Panc1 (cell line): ENCODE data around the gene ADARB1.

Experiments used
- POLR2AphosphoS5 ChIP-seq: IDR thresholded peaks from 2 replicates; pipeline ENCODE4 v1.6.1; 2012; ENCODE audit warnings: mild to moderate bottlenecking, low read depth, low read length, moderate library complexity
- SIN3A ChIP-seq: IDR thresholded peaks from 2 replicates; pipeline ENCODE4 v1.6.1; 2012; ENCODE audit warnings: low read depth, mild to moderate bottlenecking, low read length, moderate library complexity, borderline replicate concordance; ENCODE audit not compliant: insufficient read depth
- TCF7L2 ChIP-seq: IDR thresholded peaks from 2 replicates; pipeline ENCODE4 v1.6.1; 2011; ENCODE audit warnings: mild to moderate bottlenecking, low read depth, low read length, inconsistent platforms
- TF ChIP-seq, protein P1 (sequence below): fragments of 450-650 bp; IDR thresholded peaks from 2 replicates; pipeline ENCODE4 v1.5.1; 2017; ENCODE audit warnings: mild to moderate bottlenecking
- TF ChIP-seq, protein P2 (sequence below), 2 experiments: IDR thresholded peaks; 2 replicates each; pipeline ENCODE4 v1.6.1; 2011 to 2012; ENCODE audit warnings: low read depth in 2 of 2, control low read depth in 1 of 2, low read length in 1 of 2, mild to moderate bottlenecking in 1 of 2, moderate library complexity in 1 of 2; ENCODE audit not compliant: insufficient read depth in 1 of 2

DNA sequence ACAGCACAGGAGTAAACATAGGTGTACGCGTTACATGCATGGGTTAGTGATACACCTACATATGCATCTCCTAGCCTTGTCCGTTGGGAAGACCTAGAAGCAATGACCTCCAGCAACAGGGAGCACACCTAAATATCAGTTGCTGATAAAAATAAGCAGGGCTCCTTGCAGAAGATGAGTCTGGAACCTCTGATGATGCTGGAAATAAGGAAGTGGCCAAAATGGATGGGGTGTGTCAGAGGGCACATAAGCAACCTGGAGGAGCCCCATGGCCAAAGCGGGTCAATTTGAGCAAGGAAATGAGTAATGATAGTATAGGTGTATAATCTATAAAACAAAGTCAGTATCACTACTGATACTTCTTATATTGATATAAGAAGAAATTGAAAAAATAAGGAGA lies 13.7 kb downstream of the ADARB1 start:
- TF ChIP-seq TCF7L2 = no peak
- TF ChIP-seq, protein P1, sequence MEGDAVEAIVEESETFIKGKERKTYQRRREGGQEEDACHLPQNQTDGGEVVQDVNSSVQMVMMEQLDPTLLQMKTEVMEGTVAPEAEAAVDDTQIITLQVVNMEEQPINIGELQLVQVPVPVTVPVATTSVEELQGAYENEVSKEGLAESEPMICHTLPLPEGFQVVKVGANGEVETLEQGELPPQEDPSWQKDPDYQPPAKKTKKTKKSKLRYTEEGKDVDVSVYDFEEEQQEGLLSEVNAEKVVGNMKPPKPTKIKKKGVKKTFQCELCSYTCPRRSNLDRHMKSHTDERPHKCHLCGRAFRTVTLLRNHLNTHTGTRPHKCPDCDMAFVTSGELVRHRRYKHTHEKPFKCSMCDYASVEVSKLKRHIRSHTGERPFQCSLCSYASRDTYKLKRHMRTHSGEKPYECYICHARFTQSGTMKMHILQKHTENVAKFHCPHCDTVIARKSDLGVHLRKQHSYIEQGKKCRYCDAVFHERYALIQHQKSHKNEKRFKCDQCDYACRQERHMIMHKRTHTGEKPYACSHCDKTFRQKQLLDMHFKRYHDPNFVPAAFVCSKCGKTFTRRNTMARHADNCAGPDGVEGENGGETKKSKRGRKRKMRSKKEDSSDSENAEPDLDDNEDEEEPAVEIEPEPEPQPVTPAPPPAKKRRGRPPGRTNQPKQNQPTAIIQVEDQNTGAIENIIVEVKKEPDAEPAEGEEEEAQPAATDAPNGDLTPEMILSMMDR = no peak
- TF ChIP-seq SIN3A = no peak
- TF ChIP-seq POLR2AphosphoS5 = no peak
- TF ChIP-seq, protein P2, sequence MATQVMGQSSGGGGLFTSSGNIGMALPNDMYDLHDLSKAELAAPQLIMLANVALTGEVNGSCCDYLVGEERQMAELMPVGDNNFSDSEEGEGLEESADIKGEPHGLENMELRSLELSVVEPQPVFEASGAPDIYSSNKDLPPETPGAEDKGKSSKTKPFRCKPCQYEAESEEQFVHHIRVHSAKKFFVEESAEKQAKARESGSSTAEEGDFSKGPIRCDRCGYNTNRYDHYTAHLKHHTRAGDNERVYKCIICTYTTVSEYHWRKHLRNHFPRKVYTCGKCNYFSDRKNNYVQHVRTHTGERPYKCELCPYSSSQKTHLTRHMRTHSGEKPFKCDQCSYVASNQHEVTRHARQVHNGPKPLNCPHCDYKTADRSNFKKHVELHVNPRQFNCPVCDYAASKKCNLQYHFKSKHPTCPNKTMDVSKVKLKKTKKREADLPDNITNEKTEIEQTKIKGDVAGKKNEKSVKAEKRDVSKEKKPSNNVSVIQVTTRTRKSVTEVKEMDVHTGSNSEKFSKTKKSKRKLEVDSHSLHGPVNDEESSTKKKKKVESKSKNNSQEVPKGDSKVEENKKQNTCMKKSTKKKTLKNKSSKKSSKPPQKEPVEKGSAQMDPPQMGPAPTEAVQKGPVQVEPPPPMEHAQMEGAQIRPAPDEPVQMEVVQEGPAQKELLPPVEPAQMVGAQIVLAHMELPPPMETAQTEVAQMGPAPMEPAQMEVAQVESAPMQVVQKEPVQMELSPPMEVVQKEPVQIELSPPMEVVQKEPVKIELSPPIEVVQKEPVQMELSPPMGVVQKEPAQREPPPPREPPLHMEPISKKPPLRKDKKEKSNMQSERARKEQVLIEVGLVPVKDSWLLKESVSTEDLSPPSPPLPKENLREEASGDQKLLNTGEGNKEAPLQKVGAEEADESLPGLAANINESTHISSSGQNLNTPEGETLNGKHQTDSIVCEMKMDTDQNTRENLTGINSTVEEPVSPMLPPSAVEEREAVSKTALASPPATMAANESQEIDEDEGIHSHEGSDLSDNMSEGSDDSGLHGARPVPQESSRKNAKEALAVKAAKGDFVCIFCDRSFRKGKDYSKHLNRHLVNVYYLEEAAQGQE (IDR thresholded peaks at IDR 0.05; ENCODE audit: insufficient read depth in 1 of 2, low read depth in 2 of 2, low read length in 1 of 2) = no peak
